CD14-positive monocyte (primary cell): ENCODE data around the gene SLC24A3. TPM values are rescaled to one million over a fixed set of nuclear protein-coding genes. Genes with fewer than 3 reads are reported as not detected.

Experiments
- DNase-seq, 3 donors: peaks; one replicate each; pipeline ENCODE4 v3.0.0-alpha.2; 2011 to 2022
- H2AFZ ChIP-seq: 2 replicates; pipeline ENCODE4 v1.6.0; 2012; ENCODE audit warnings: mild to moderate bottlenecking, low read depth, low read length, inconsistent platforms; ENCODE audit not compliant: insufficient read depth, poor library complexity, severe bottlenecking
- H3K27ac ChIP-seq, 2 donors: 1 replicate in 1 of 2; 2 replicates in 1 of 2; pipeline ENCODE4 v1.5.1; 2012 to 2013; ENCODE audit warnings: low read length in 2 of 2, control low read depth in 1 of 2, inconsistent platforms in 1 of 2, low read depth in 1 of 2, mild to moderate bottlenecking in 1 of 2
- H3K27me3 ChIP-seq, 2 donors: one replicate each; pipeline versions ENCODE4 v1.6.0 to v1.6.1; 2011 to 2013; ENCODE audit warnings: low read length in 2 of 2; ENCODE audit not compliant: control insufficient read depth in 2 of 2, insufficient read depth in 2 of 2
- H3K36me3 ChIP-seq, 2 donors: replicated peaks in 1 of 2; 1 replicate in 1 of 2; 2 replicates in 1 of 2; pipeline versions ENCODE4 v1.5.1 to v1.6.1; 2012 to 2013; ENCODE audit warnings: low read length in 2 of 2, control low read depth in 1 of 2, inconsistent platforms in 1 of 2, mild to moderate bottlenecking in 1 of 2; ENCODE audit not compliant: insufficient read depth in 2 of 2, control insufficient read depth in 1 of 2
- H3K4me1 ChIP-seq, 2 donors: 1 replicate in 1 of 2; 2 replicates in 1 of 2; pipeline versions ENCODE4 v1.5.1 to v1.6.1; 2012 to 2013; ENCODE audit warnings: low read length in 2 of 2, control low read depth in 1 of 2, inconsistent platforms in 1 of 2, mild to moderate bottlenecking in 1 of 2, moderate library complexity in 1 of 2; ENCODE audit not compliant: insufficient read depth in 2 of 2, control insufficient read depth in 1 of 2
- H3K4me2 ChIP-seq: replicated peaks from 2 replicates; pipeline ENCODE3; 2012; ENCODE audit warnings: low read length, moderate library complexity, mild to moderate bottlenecking; ENCODE audit not compliant: poor library complexity, severe bottlenecking; ENCODE audit errors: extremely low read depth
- H3K4me3 ChIP-seq, 3 experiments: fragments of 200-600 bp in 1 of 3; sonication (generic) in 1 of 3; replicated peaks in 1 of 3; 1 replicate in 2 of 3; 2 replicates in 1 of 3; pipeline ENCODE4 v1.5.1; 2011 to 2013; ENCODE audit warnings: low read length in 3 of 3, mild to moderate bottlenecking in 3 of 3, control low read depth in 2 of 3, low read depth in 2 of 3, inconsistent platforms in 1 of 3, moderate library complexity in 1 of 3
- H3K79me2 ChIP-seq: 2 replicates; pipeline ENCODE4 v1.6.0; 2012; ENCODE audit warnings: mild to moderate bottlenecking, control low read depth, inconsistent platforms, low read length, moderate library complexity; ENCODE audit not compliant: insufficient read depth
- H3K9ac ChIP-seq: 2 replicates; pipeline ENCODE4 v1.6.0; 2017; ENCODE audit warnings: low read length, mild to moderate bottlenecking; ENCODE audit not compliant: insufficient read depth, poor library complexity, severe bottlenecking
- H3K9me3 ChIP-seq, 2 donors: replicated peaks in 1 of 2; 1 replicate in 1 of 2; 2 replicates in 1 of 2; pipeline versions ENCODE4 v1.5.1 to v1.6.1; 2012 to 2013; ENCODE audit warnings: low read length in 2 of 2, control low read depth in 1 of 2; ENCODE audit not compliant: control insufficient read depth in 1 of 2, insufficient read depth in 1 of 2
- H4K20me1 ChIP-seq: 2 replicates; pipeline ENCODE4 v1.6.0; 2012; ENCODE audit warnings: mild to moderate bottlenecking, low read length, control low read depth, moderate library complexity; ENCODE audit not compliant: insufficient read depth
- H3K27ac Mint-ChIP-seq, 7 donors: one replicate each; pipeline ENCODE4 v1.8.0; 2020; ENCODE audit warnings: mild to moderate bottlenecking in 7 of 7, mixed read lengths in 7 of 7, moderate library complexity in 6 of 7, inconsistent platforms in 2 of 7
- H3K27me3 Mint-ChIP-seq, 3 donors: one replicate each; pipeline ENCODE4 v1.8.0; 2021 to 2022; ENCODE audit warnings: low read depth in 3 of 3, mild to moderate bottlenecking in 3 of 3, mixed read lengths in 3 of 3, moderate library complexity in 3 of 3, inconsistent platforms in 1 of 3
- H3K36me3 Mint-ChIP-seq, 2 donors: one replicate each; pipeline ENCODE4 v1.8.0; 2020; ENCODE audit warnings: mixed read lengths in 2 of 2, inconsistent platforms in 1 of 2, mild to moderate bottlenecking in 1 of 2
- H3K4me1 Mint-ChIP-seq: one replicate; pipeline ENCODE4 v1.8.0; 2020; ENCODE audit warnings: mild to moderate bottlenecking, mixed read lengths
- H3K4me3 Mint-ChIP-seq, 2 donors: one replicate each; pipeline ENCODE4 v1.8.0; 2020; ENCODE audit warnings: mild to moderate bottlenecking in 2 of 2, mixed read lengths in 2 of 2, moderate library complexity in 1 of 2
- H3K9me3 Mint-ChIP-seq, 7 donors: one replicate each; pipeline ENCODE4 v1.8.0; 2020 to 2022; ENCODE audit warnings: mixed read lengths in 7 of 7, mild to moderate bottlenecking in 6 of 7, moderate library complexity in 6 of 7, inconsistent platforms in 2 of 7
- WGBS: methylation state at CpG from one replicate; pipeline ENCODE4 v1.1.5; 2013; ENCODE audit warnings: missing lambda C conversion rate; ENCODE audit not compliant: insufficient coverage; 5-methylcytosine and 5-hydroxymethylcytosine counted together
- intact Hi-C, 2 donors: fragments of 100-400 bp; cut with micrococcal nuclease; formaldehyde crosslinking; loops; one replicate each; pipeline versions ENCODE4 v1.15.0 to v1.15.1; 2023
- polyA plus RNA-seq, 3 donors: library from polyadenylated mRNA; depleted of rRNA in 1 of 3; unstranded in 2 of 3; stranded (reverse) in 1 of 3; fragments of 300-500 nt in 2 of 3; fragments of >200 nt in 1 of 3; fragmentation: Illumina TruSeq in 2 of 3; gene quantifications; 1 replicate in 2 of 3; 2 replicates in 1 of 3; pipeline ENCODE4 v1.2.3, GENCODE V29; 2012 to 2021
- TF ChIP-seq, protein P1 (sequence below): fragments of 200-600 bp; IDR thresholded peaks from one replicate; pipeline ENCODE4 v1.8.0; 2022; ENCODE audit warnings: antibody characterized with exemption, mild to moderate bottlenecking

Gene SLC24A3
- polyA plus RNA-seq, 3 donors, result 0.04 to 0.08 TPM; not detected in 1

- Histone ChIP-seq H3K79me2 (no peaks in the 10 kb centered on the region), H2AFZ (no peak overlapping the region), H3K27me3 (no peaks in the 10 kb centered on the region), H3K4me3 (no peak overlapping the region), H3K9ac (no peak overlapping the region), H3K36me3 (no peaks in the 10 kb centered on the region), H3K9me3 (no peaks in the 10 kb centered on the region), H3K4me2 (no peak overlapping the region), H3K4me1 (no peaks in the 10 kb centered on the region), H4K20me1 (no peaks in the 10 kb centered on the region), H3K27ac (no peak overlapping the region)
- Mint-ChIP-seq H3K4me1 (no peaks in the 10 kb centered on the region), H3K4me3 (no peak overlapping the region), H3K9me3 (peaks cover 0 to 1% (median 0%) of the 10 kb centered on the region in 7 donors), H3K27me3 (peaks cover 0 to 1% (median 0%) of the 10 kb centered on the region in 3 donors), H3K36me3 (no peaks in the 10 kb centered on the region), H3K27ac (no peak overlapping the region)
- WGBS, result 100% methylated on average over 2 of the region's 2 CpGs
- intact Hi-C loops, result no loop called here
- no peak for DNase-seq
- TF ChIP-seq, protein P1, sequence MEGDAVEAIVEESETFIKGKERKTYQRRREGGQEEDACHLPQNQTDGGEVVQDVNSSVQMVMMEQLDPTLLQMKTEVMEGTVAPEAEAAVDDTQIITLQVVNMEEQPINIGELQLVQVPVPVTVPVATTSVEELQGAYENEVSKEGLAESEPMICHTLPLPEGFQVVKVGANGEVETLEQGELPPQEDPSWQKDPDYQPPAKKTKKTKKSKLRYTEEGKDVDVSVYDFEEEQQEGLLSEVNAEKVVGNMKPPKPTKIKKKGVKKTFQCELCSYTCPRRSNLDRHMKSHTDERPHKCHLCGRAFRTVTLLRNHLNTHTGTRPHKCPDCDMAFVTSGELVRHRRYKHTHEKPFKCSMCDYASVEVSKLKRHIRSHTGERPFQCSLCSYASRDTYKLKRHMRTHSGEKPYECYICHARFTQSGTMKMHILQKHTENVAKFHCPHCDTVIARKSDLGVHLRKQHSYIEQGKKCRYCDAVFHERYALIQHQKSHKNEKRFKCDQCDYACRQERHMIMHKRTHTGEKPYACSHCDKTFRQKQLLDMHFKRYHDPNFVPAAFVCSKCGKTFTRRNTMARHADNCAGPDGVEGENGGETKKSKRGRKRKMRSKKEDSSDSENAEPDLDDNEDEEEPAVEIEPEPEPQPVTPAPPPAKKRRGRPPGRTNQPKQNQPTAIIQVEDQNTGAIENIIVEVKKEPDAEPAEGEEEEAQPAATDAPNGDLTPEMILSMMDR, result no peak
These were observed 30.9 kb upstream of the SLC24A3 start for GRCh38 chr20:19181552-19181951.

- DNase-seq, result no peak
- Mint-ChIP-seq H3K9me3 (peaks cover 0 to 11% (median 1%) of the 10 kb centered on the region in 7 donors), H3K4me1 (no peaks in the 10 kb centered on the region), H3K4me3 (no peak overlapping the region), H3K27ac (no peak overlapping the region), H3K36me3 (no peaks in the 10 kb centered on the region), H3K27me3 (peaks cover 0 to 2% (median 1%) of the 10 kb centered on the region in 3 donors)
- intact Hi-C loops, result no loop called here
- no peaks in the 10 kb centered on the region for H3K36me3 ChIP-seq
- no peak overlapping the region for H3K9ac ChIP-seq
- H3K4me1 ChIP-seq, result no peaks in the 10 kb centered on the region
- H3K27me3 ChIP-seq, result no peaks in the 10 kb centered on the region
- H3K4me3 ChIP-seq, result no peak overlapping the region
- H3K79me2 ChIP-seq, result no peaks in the 10 kb centered on the region
- H3K27ac ChIP-seq, result no peak overlapping the region
- no peak overlapping the region for H3K4me2 ChIP-seq
- H2AFZ ChIP-seq, result no peak overlapping the region
- TF ChIP-seq, protein P1, result no peak
- no peaks in the 10 kb centered on the region for H3K9me3 ChIP-seq
- H4K20me1 ChIP-seq, result no peaks in the 10 kb centered on the region
These were observed 27.4 kb upstream of the SLC24A3 start for GRCh38 chr20:19185083-19185482.
